H9 (cell line): ENCODE data around the gene MPZL1. TPM values are rescaled to one million over a fixed set of nuclear protein-coding genes. Genes with fewer than 3 reads are reported as not detected.

Source experiments
- DNase-seq: peaks from one replicate; pipeline ENCODE4 v3.0.0-alpha.2; 2017
- H2AFZ ChIP-seq: one replicate; pipeline ENCODE4 v1.6.1; 2013; ENCODE audit warnings: mild to moderate bottlenecking, low read length, control low read depth, moderate library complexity
- H2AK5ac ChIP-seq: 2 replicates; pipeline ENCODE4 v1.6.1; 2013; ENCODE audit warnings: low read length, control low read depth, mixed read lengths; ENCODE audit not compliant: insufficient read length
- H2BK120ac ChIP-seq: one replicate; pipeline ENCODE4 v1.6.1; 2013; ENCODE audit warnings: low read depth, mild to moderate bottlenecking, low read length, control low read depth, inconsistent platforms; ENCODE audit not compliant: poor library complexity, severe bottlenecking
- H2BK12ac ChIP-seq: 2 replicates; pipeline ENCODE4 v1.6.1; 2013; ENCODE audit warnings: low read length, control low read depth, mixed read lengths, low read depth; ENCODE audit not compliant: insufficient read length
- H2BK15ac ChIP-seq: 2 replicates; pipeline ENCODE4 v1.6.1; 2013; ENCODE audit warnings: low read depth, low read length, control low read depth
- H2BK20ac ChIP-seq: one replicate; pipeline ENCODE4 v1.6.1; 2013; ENCODE audit warnings: low read depth, mild to moderate bottlenecking, low read length, control low read depth, inconsistent platforms; ENCODE audit not compliant: poor library complexity, severe bottlenecking
- H2BK5ac ChIP-seq: 2 replicates; pipeline ENCODE4 v1.6.1; 2013; ENCODE audit warnings: low read length, control low read depth, mixed read lengths; ENCODE audit not compliant: insufficient read length
- H3K14ac ChIP-seq: 2 replicates; pipeline ENCODE4 v1.6.1; 2013; ENCODE audit warnings: low read length, control low read depth; ENCODE audit not compliant: insufficient read depth
- H3K18ac ChIP-seq: 2 replicates; pipeline ENCODE4 v1.6.1; 2013; ENCODE audit warnings: low read depth, mild to moderate bottlenecking, mixed read lengths, low read length, control low read depth; ENCODE audit not compliant: insufficient read length
- H3K23ac ChIP-seq: 2 replicates; pipeline ENCODE4 v1.6.1; 2013; ENCODE audit warnings: low read length, control low read depth, mixed read lengths, low read depth; ENCODE audit not compliant: insufficient read length
- H3K23me2 ChIP-seq: 2 replicates; pipeline ENCODE4 v1.6.1; 2013; ENCODE audit warnings: low read depth, mild to moderate bottlenecking, mixed read lengths, low read length, control low read depth; ENCODE audit not compliant: insufficient read length, poor library complexity, severe bottlenecking
- H3K27ac ChIP-seq: 2 replicates; pipeline ENCODE4 v1.5.1; 2013; ENCODE audit warnings: low read length, control low read depth, mixed read lengths, low read depth; ENCODE audit not compliant: insufficient read length
- H3K27me3 ChIP-seq: 2 replicates; pipeline ENCODE4 v1.6.1; 2013; ENCODE audit warnings: low read length, control low read depth, inconsistent platforms; ENCODE audit not compliant: insufficient read depth
- H3K4ac ChIP-seq: 2 replicates; pipeline ENCODE4 v1.6.1; 2013; ENCODE audit warnings: low read depth, mild to moderate bottlenecking, control low read depth, inconsistent platforms, low read length, moderate library complexity
- H3K4me1 ChIP-seq: 2 replicates; pipeline ENCODE4 v1.6.1; 2013; ENCODE audit warnings: low read length, control low read depth, inconsistent platforms; ENCODE audit not compliant: insufficient read depth
- H3K4me2 ChIP-seq: 2 replicates; pipeline ENCODE4 v1.6.1; 2013; ENCODE audit warnings: low read length, control low read depth, mixed read lengths; ENCODE audit not compliant: insufficient read length, insufficient read depth
- H3K56ac ChIP-seq: 2 replicates; pipeline ENCODE4 v1.6.1; 2013; ENCODE audit warnings: low read depth, mild to moderate bottlenecking, mixed read lengths, low read length, control low read depth; ENCODE audit not compliant: insufficient read length
- H3K79me1 ChIP-seq: 2 replicates; pipeline ENCODE4 v1.6.1; 2013; ENCODE audit warnings: low read depth, mild to moderate bottlenecking, moderate library complexity, low read length, control low read depth, inconsistent platforms; ENCODE audit not compliant: insufficient read depth, poor library complexity, severe bottlenecking
- H3K79me2 ChIP-seq: 2 replicates; pipeline ENCODE4 v1.6.1; 2013; ENCODE audit warnings: low read length, control low read depth, inconsistent platforms; ENCODE audit not compliant: insufficient read depth
- H3K9ac ChIP-seq: 2 replicates; pipeline ENCODE4 v1.6.1; 2013; ENCODE audit warnings: low read length, control low read depth, mixed read lengths; ENCODE audit not compliant: insufficient read length; ENCODE audit errors: extremely low read depth
- H3K9me3 ChIP-seq: one replicate; pipeline ENCODE4 v1.6.1; 2013; ENCODE audit warnings: low read depth, low read length, inconsistent platforms; ENCODE audit not compliant: control insufficient read depth
- H3T11ph ChIP-seq: one replicate; pipeline ENCODE4 v1.6.1; 2013; ENCODE audit warnings: mild to moderate bottlenecking, low read length, control low read depth, inconsistent platforms
- H4K20me1 ChIP-seq: one replicate; pipeline ENCODE4 v1.6.1; 2013; ENCODE audit not compliant: control insufficient read depth, insufficient read length, insufficient read depth
- H4K5ac ChIP-seq: 2 replicates; pipeline ENCODE4 v1.6.1; 2013; ENCODE audit warnings: low read depth, mild to moderate bottlenecking, mixed read lengths, low read length, control low read depth; ENCODE audit not compliant: insufficient read length
- H4K8ac ChIP-seq: replicated peaks from 2 replicates; pipeline ENCODE4 v1.6.1; 2013; ENCODE audit warnings: low read length, control low read depth, mixed read lengths, low read depth; ENCODE audit not compliant: insufficient read length
- H4K91ac ChIP-seq: 2 replicates; pipeline ENCODE4 v1.6.1; 2013; ENCODE audit warnings: low read depth, mild to moderate bottlenecking, moderate library complexity, mixed read lengths, low read length, control low read depth; ENCODE audit not compliant: insufficient read length
- H3K27ac Mint-ChIP-seq, 3 experiments: 2 replicates in 2 of 3; 3 replicates in 1 of 3; pipeline ENCODE4 v1.8.0; 2020 to 2021; ENCODE audit warnings: mixed read lengths in 3 of 3, mild to moderate bottlenecking in 1 of 3, moderate library complexity in 1 of 3
- H3K27me3 Mint-ChIP-seq: 2 replicates; pipeline ENCODE4 v1.8.0; 2021; ENCODE audit warnings: low read depth, mild to moderate bottlenecking, moderate library complexity, mixed read lengths
- H3K36me3 Mint-ChIP-seq, 3 experiments: 2 replicates in 2 of 3; 3 replicates in 1 of 3; pipeline ENCODE4 v1.8.0; 2020 to 2021; ENCODE audit warnings: low read depth in 3 of 3, mixed read lengths in 3 of 3; ENCODE audit not compliant: insufficient read depth in 1 of 3
- H3K4me1 Mint-ChIP-seq, 2 experiments: 2 replicates each; pipeline ENCODE4 v1.8.0; 2020; ENCODE audit warnings: mixed read lengths in 2 of 2
- H3K4me3 Mint-ChIP-seq, 2 experiments: 2 replicates in 1 of 2; 3 replicates in 1 of 2; pipeline ENCODE4 v1.8.0; 2020 to 2021; ENCODE audit warnings: mild to moderate bottlenecking in 2 of 2, mixed read lengths in 2 of 2, moderate library complexity in 1 of 2
- H3K9me3 Mint-ChIP-seq, 2 experiments: 2 replicates in 1 of 2; 3 replicates in 1 of 2; pipeline ENCODE4 v1.8.0; 2020; ENCODE audit warnings: mild to moderate bottlenecking in 2 of 2, mixed read lengths in 2 of 2, moderate library complexity in 1 of 2
- WGBS: extraction: QIAGEN DNeasy Blood & Tissue Kit; methylation state at CpG from one replicate; pipeline ENCODE4 v1.1.7; 2013; ENCODE audit warnings: missing lambda C conversion rate, low lambda C conversion rate, mixed read lengths; ENCODE audit not compliant: insufficient read length; ENCODE audit errors: extremely low coverage; 5-methylcytosine and 5-hydroxymethylcytosine counted together
- total RNA-seq: library from RNA; stranded (reverse); gene quantifications from 2 replicates; pipeline ENCODE4 v1.2.1, GENCODE V29; 2021
- TF ChIP-seq, protein P1 (sequence below): fragments of 200-600 bp; sonication (generic); conservative IDR thresholded peaks from 3 replicates; pipeline ENCODE4 v1.8.0; 2021; ENCODE audit warnings: antibody characterized with exemption, mild to moderate bottlenecking

The MPZL1 gene
- total RNA-seq, 1 experiment from 2014 or later = 60.7 TPM

DNA sequence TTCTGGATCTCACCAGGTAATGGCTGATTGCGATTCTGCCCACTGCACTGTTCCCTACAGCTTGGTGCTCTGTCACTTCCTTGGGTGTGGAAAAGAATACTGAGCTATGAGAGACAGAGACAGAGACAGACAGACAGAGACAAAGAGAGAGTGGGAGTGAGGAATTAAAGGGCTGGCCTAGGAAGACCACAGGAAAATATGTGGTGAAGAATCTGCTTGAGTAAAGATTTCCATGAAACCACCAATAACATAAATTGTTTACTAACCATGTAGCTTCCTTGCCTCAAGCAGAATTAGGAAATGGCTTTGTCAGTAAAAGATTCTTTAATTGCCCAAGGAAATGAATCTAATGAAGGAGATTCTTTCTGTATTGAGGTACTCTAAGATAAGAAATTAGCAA lies 54.4 kb downstream of the MPZL1 start:
- H3K4me1 Mint-ChIP-seq = no peaks in the 10 kb centered on the region
- Histone ChIP-seq H3K9me3 (no peaks in the 10 kb centered on the region), H3K27ac (no peak overlapping the region), H2BK15ac (no peak overlapping the region), H4K5ac (no peak overlapping the region), H3K27me3 (no peaks in the 10 kb centered on the region), H2BK120ac (no peak overlapping the region), H3K79me2 (no peaks in the 10 kb centered on the region), H3K4ac (no peak overlapping the region), H4K91ac (no peak overlapping the region), H3K56ac (no peak overlapping the region), H3K18ac (no peak overlapping the region), H4K20me1 (no peaks in the 10 kb centered on the region), H3T11ph (no peak overlapping the region), H3K9ac (no peak overlapping the region), H2BK5ac (no peak overlapping the region), H2BK20ac (no peak overlapping the region), H2BK12ac (no peak overlapping the region), H2AFZ (no peak overlapping the region), H3K4me1 (no peaks in the 10 kb centered on the region), H4K8ac (no peak overlapping the region), H3K4me2 (no peak overlapping the region), H3K23ac (no peak overlapping the region), H3K14ac (no peak overlapping the region), H3K23me2 (no peaks in the 10 kb centered on the region), H2AK5ac (no peak overlapping the region), H3K79me1 (no peaks in the 10 kb centered on the region)
- peaks cover 39 to 67% (median 60%) of the 10 kb centered on the region in 3 experiments for H3K36me3 Mint-ChIP-seq
- WGBS = no CpG with 5 or more reads among the region's 1 CpG
- H3K4me3 Mint-ChIP-seq = no peak overlapping the region
- H3K27ac Mint-ChIP-seq = no peak overlapping the region; a peak in 1 of 7 replicates
- peaks cover 18% of the 10 kb centered on the region for H3K27me3 Mint-ChIP-seq
- no peak for DNase-seq
- peaks cover 0 to 4% of the 10 kb centered on the region in 2 experiments; a peak in 2 of 5 replicates for H3K9me3 Mint-ChIP-seq
- TF ChIP-seq, protein P1, sequence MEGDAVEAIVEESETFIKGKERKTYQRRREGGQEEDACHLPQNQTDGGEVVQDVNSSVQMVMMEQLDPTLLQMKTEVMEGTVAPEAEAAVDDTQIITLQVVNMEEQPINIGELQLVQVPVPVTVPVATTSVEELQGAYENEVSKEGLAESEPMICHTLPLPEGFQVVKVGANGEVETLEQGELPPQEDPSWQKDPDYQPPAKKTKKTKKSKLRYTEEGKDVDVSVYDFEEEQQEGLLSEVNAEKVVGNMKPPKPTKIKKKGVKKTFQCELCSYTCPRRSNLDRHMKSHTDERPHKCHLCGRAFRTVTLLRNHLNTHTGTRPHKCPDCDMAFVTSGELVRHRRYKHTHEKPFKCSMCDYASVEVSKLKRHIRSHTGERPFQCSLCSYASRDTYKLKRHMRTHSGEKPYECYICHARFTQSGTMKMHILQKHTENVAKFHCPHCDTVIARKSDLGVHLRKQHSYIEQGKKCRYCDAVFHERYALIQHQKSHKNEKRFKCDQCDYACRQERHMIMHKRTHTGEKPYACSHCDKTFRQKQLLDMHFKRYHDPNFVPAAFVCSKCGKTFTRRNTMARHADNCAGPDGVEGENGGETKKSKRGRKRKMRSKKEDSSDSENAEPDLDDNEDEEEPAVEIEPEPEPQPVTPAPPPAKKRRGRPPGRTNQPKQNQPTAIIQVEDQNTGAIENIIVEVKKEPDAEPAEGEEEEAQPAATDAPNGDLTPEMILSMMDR = no peak
